ENCODE results near the gene PSD4. TPM values are rescaled to one million over a fixed set of nuclear protein-coding genes. Genes with fewer than 3 reads are reported as not detected.

PSD4 gene
- total RNA-seq, 1 donor, result 4.7 TPM

GRCh38 chr2:113202305-113203216, 28.8 kb downstream of the PSD4 start:
- TF ChIP-seq, protein P1, sequence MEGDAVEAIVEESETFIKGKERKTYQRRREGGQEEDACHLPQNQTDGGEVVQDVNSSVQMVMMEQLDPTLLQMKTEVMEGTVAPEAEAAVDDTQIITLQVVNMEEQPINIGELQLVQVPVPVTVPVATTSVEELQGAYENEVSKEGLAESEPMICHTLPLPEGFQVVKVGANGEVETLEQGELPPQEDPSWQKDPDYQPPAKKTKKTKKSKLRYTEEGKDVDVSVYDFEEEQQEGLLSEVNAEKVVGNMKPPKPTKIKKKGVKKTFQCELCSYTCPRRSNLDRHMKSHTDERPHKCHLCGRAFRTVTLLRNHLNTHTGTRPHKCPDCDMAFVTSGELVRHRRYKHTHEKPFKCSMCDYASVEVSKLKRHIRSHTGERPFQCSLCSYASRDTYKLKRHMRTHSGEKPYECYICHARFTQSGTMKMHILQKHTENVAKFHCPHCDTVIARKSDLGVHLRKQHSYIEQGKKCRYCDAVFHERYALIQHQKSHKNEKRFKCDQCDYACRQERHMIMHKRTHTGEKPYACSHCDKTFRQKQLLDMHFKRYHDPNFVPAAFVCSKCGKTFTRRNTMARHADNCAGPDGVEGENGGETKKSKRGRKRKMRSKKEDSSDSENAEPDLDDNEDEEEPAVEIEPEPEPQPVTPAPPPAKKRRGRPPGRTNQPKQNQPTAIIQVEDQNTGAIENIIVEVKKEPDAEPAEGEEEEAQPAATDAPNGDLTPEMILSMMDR (IDR thresholded peaks at IDR 0.05; ENCODE audit: insufficient read depth, low read depth, low read length), result no peak
- no peak overlapping the region for H3K4me3 ChIP-seq (ENCODE audit: low read depth, low read length)
- DNase-seq (ENCODE audit: low read depth), result no peak

- DNase-seq (ENCODE audit: low read depth), result no peak
- H3K4me3 ChIP-seq (ENCODE audit: low read depth, low read length), result no peak overlapping the region
- TF ChIP-seq, protein P1 (IDR thresholded peaks at IDR 0.05; ENCODE audit: insufficient read depth, low read depth, low read length), result no peak
These were observed 29.4 kb downstream of the PSD4 start for GRCh38 chr2:113203217-113203530.

DNA sequence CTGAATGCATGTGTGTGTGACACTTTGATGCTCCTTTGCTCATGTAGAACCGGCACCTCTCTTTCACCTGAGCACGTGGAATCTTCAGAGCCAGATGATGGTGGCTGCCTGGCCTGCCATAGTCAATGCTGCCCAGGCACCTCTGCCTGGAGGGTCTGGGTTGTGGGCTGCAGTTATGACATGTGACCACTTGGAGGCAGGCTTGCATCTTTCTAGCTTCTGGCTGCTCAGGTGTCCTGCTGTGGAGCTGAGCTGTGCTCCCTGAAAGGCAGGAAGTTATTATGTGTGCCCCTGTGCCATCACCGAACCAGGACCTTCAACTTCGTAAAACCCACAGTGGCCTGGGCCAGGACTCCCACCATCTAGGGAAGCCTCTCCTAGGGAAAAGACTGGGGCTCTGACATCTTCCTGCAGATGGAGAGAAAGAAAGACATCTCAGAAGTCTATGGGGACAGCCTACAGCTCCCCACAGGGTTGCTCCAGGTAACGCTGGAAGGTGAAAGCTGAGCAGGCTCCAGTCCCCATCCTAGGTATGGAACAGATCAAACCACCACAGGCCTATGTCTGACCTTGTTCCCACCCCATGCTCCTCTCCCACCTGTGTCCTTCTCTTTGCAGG, 30.2 kb downstream of the PSD4 start:
- TF ChIP-seq, protein P1 (IDR thresholded peaks at IDR 0.05; ENCODE audit: insufficient read depth, low read depth, low read length), result peak; percentile 96
- no peak overlapping the region for H3K4me3 ChIP-seq (ENCODE audit: low read depth, low read length)
- peak; percentile 71 for DNase-seq (ENCODE audit: low read depth)

- no peak overlapping the region for H3K4me3 ChIP-seq (ENCODE audit: low read depth, low read length)
- TF ChIP-seq, protein P1 (IDR thresholded peaks at IDR 0.05; ENCODE audit: insufficient read depth, low read depth, low read length), result no peak
- DNase-seq (ENCODE audit: low read depth), result no peak
These were observed 32.5 kb downstream of the PSD4 start for GRCh38 chr2:113206251-113206650.

- DNase-seq (ENCODE audit: low read depth), result no peak
- no peak overlapping the region for H3K4me3 ChIP-seq (ENCODE audit: low read depth, low read length)
- TF ChIP-seq, protein P1 (IDR thresholded peaks at IDR 0.05; ENCODE audit: insufficient read depth, low read depth, low read length), result no peak
These were observed 33.2 kb downstream of the PSD4 start for GRCh38 chr2:113207021-113207420.

- no peak for DNase-seq (ENCODE audit: low read depth)
- H3K4me3 ChIP-seq (ENCODE audit: low read depth, low read length), result no peak overlapping the region
- TF ChIP-seq, protein P1 (IDR thresholded peaks at IDR 0.05; ENCODE audit: insufficient read depth, low read depth, low read length), result no peak
These were observed 34.6 kb downstream of the PSD4 start for GRCh38 chr2:113208396-113208795.
